ENCODE data around the gene FAHD2A. TPM values are rescaled to one million over a fixed set of nuclear protein-coding genes. Genes with fewer than 3 reads are reported as not detected.

The FAHD2A gene
- total RNA-seq, 1 experiment from 2014 or later, result 25.4 TPM

GRCh38 chr2:95372216-95372829 is 30.2 kb upstream of the FAHD2A start:
- H3K79me2 ChIP-seq (ENCODE audit: insufficient read depth, low read length), result no peaks in the 10 kb centered on the region
- DNase-seq (ENCODE audit: low read depth, low spot score), result no peak
- H3K9me2 ChIP-seq (ENCODE audit: insufficient read depth), result no peaks in the 10 kb centered on the region
- ChIA-PET CTCF (interaction anchor here (0.7 kb wide), 1 partner anchor 17 kb away, joined by 3 read pairs; no protein-coding TSS in a partner anchor), POLR2A (no interaction called here), RAD21 (ENCODE audit: low non-redundant PET in 1 of 2, low total read pairs in 2 of 2, uncharacterized antibody in 2 of 2, unreplicated experiment in 2 of 2) (no interaction called here)
- BruUV-seq (replicated peaks), result no TSS peak
- H3K4me2 ChIP-seq (ENCODE audit: low read length), result no peak overlapping the region
- H3K9me3 ChIP-seq (ENCODE audit: control insufficient read depth in 1 of 2, insufficient read depth in 1 of 2, low read depth in 1 of 2, low read length in 2 of 2), result no peaks in the 10 kb centered on the region
- no peak overlapping the region for H3K4me3 ChIP-seq (replicated peaks in 1 of 2; ENCODE audit: low read depth in 1 of 2, low read length in 2 of 2)
- no peak for ATAC-seq
- H2AFZ ChIP-seq (ENCODE audit: low read depth, low read length, poor library complexity, severe bottlenecking), result no peak overlapping the region
- TF ChIP-seq FOSL1 (IDR thresholded peaks at IDR 0.05; ENCODE audit: low read depth), result no peak
- no peak for TF ChIP-seq POLR2AphosphoS5 (IDR thresholded peaks at IDR 0.05; ENCODE audit: low read depth, low read length)
- TF ChIP-seq EZH2 (IDR thresholded peaks at IDR 0.05), result no peak
- TF ChIP-seq JUND (IDR thresholded peaks at IDR 0.05), result no peak
- TF ChIP-seq, protein P1, sequence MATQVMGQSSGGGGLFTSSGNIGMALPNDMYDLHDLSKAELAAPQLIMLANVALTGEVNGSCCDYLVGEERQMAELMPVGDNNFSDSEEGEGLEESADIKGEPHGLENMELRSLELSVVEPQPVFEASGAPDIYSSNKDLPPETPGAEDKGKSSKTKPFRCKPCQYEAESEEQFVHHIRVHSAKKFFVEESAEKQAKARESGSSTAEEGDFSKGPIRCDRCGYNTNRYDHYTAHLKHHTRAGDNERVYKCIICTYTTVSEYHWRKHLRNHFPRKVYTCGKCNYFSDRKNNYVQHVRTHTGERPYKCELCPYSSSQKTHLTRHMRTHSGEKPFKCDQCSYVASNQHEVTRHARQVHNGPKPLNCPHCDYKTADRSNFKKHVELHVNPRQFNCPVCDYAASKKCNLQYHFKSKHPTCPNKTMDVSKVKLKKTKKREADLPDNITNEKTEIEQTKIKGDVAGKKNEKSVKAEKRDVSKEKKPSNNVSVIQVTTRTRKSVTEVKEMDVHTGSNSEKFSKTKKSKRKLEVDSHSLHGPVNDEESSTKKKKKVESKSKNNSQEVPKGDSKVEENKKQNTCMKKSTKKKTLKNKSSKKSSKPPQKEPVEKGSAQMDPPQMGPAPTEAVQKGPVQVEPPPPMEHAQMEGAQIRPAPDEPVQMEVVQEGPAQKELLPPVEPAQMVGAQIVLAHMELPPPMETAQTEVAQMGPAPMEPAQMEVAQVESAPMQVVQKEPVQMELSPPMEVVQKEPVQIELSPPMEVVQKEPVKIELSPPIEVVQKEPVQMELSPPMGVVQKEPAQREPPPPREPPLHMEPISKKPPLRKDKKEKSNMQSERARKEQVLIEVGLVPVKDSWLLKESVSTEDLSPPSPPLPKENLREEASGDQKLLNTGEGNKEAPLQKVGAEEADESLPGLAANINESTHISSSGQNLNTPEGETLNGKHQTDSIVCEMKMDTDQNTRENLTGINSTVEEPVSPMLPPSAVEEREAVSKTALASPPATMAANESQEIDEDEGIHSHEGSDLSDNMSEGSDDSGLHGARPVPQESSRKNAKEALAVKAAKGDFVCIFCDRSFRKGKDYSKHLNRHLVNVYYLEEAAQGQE (IDR thresholded peaks at IDR 0.05; ENCODE audit: low read depth), result no peak
- TF ChIP-seq ZNF274 (IDR thresholded peaks at IDR 0.05; ENCODE audit: low read depth, low read length), result no peak
- no peak for TF ChIP-seq ZFX (IDR thresholded peaks at IDR 0.05)
- TF ChIP-seq POLR2A (IDR thresholded peaks at IDR 0.05; ENCODE audit: borderline replicate concordance, extremely low read depth, insufficient read depth, insufficient read length), result no peak
- TF ChIP-seq EGR1 (IDR thresholded peaks at IDR 0.05; ENCODE audit: low read depth), result no peak
- no peak for TF ChIP-seq SRF (IDR thresholded peaks at IDR 0.05; ENCODE audit: low read depth)
- no peak for TF ChIP-seq TCF7L2 (IDR thresholded peaks at IDR 0.05; ENCODE audit: borderline replicate concordance, extremely low read depth, insufficient read depth, insufficient read length)
- no peak for TF ChIP-seq CBX3 (IDR thresholded peaks at IDR 0.05; ENCODE audit: low read depth)
- TF ChIP-seq RAD21 (IDR thresholded peaks at IDR 0.05; ENCODE audit: low read depth), result no peak
- no peak for TF ChIP-seq SP1 (IDR thresholded peaks at IDR 0.05; ENCODE audit: low read depth)
- TF ChIP-seq CEBPB (IDR thresholded peaks at IDR 0.05; ENCODE audit: low read depth), result no peak
- TF ChIP-seq EZH2phosphoT487 (IDR thresholded peaks at IDR 0.05; ENCODE audit: borderline replicate concordance), result no peak
- TF ChIP-seq, protein P2, sequence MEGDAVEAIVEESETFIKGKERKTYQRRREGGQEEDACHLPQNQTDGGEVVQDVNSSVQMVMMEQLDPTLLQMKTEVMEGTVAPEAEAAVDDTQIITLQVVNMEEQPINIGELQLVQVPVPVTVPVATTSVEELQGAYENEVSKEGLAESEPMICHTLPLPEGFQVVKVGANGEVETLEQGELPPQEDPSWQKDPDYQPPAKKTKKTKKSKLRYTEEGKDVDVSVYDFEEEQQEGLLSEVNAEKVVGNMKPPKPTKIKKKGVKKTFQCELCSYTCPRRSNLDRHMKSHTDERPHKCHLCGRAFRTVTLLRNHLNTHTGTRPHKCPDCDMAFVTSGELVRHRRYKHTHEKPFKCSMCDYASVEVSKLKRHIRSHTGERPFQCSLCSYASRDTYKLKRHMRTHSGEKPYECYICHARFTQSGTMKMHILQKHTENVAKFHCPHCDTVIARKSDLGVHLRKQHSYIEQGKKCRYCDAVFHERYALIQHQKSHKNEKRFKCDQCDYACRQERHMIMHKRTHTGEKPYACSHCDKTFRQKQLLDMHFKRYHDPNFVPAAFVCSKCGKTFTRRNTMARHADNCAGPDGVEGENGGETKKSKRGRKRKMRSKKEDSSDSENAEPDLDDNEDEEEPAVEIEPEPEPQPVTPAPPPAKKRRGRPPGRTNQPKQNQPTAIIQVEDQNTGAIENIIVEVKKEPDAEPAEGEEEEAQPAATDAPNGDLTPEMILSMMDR (IDR thresholded peaks at IDR 0.05 in 2 of 3, conservative IDR thresholded peaks at IDR 0.05 in 1 of 3; ENCODE audit: borderline replicate concordance in 1 of 3, insufficient read depth in 1 of 3, low read depth in 2 of 3, low read length in 2 of 3), result no peak
- TF ChIP-seq SIN3A (IDR thresholded peaks at IDR 0.05; ENCODE audit: low read depth), result no peak
- H3K27ac ChIP-seq (ENCODE audit: low read depth, low read length), result no peak overlapping the region
- H4K20me1 ChIP-seq (ENCODE audit: insufficient read depth), result no peaks in the 10 kb centered on the region
- intact Hi-C loops (cut with micrococcal nuclease), result no loop called here
- peaks cover 0 to 3% of the 10 kb centered on the region in 2 experiments; a peak in 1 of 4 replicates for H3K4me1 ChIP-seq (ENCODE audit: control insufficient read depth in 1 of 2, insufficient read depth in 2 of 2, low read length in 2 of 2)
- no peak overlapping the region for H3K9ac ChIP-seq (ENCODE audit: low read length)
- no peaks in the 10 kb centered on the region for H3K27me3 ChIP-seq (ENCODE audit: insufficient read depth, low read length)
- no peaks in the 10 kb centered on the region for H3K36me3 ChIP-seq (ENCODE audit: control insufficient read depth in 1 of 2, insufficient read depth in 2 of 2, low read length in 2 of 2)

Data from HCT116 (cell line).